GM23338 (cell line): Measurements from ENCODE around the gene SNX5. TPM values are rescaled to one million over a fixed set of nuclear protein-coding genes. Genes with fewer than 3 reads are reported as not detected.

Experiments
- ATAC-seq: fragments of 200-7000 bp; cut with Tn5 transposase; 3 replicates; pipeline ENCODE4 v1.9.1; 2020
- DNase-seq: peaks from one replicate; pipeline ENCODE4 v3.0.0-alpha.2; 2015; ENCODE audit warnings: low spot score
- H2AFZ ChIP-seq: fragments of 200-600 bp; sonication (generic); 2 replicates; pipeline ENCODE4 v1.8.0; 2016; ENCODE audit warnings: antibody characterized with exemption, mild to moderate bottlenecking, moderate library complexity
- H3F3A ChIP-seq: fragments of 200-600 bp; sonication (generic); replicated peaks from 2 replicates; pipeline ENCODE4 v1.8.0; 2017; ENCODE audit warnings: antibody characterized with exemption, mixed run types, low read depth
- H3K27ac ChIP-seq: fragments of 200-600 bp; sonication (generic); 2 replicates; pipeline ENCODE4 v1.6.1; 2016; ENCODE audit warnings: low read depth
- H3K27me3 ChIP-seq: fragments of 200-600 bp; sonication (generic); 2 replicates; pipeline ENCODE4 v1.8.0; 2016; ENCODE audit warnings: mild to moderate bottlenecking, mixed run types, moderate library complexity; ENCODE audit not compliant: insufficient read depth
- H3K36me3 ChIP-seq: fragments of 200-600 bp; sonication (generic); 2 replicates; pipeline ENCODE4 v1.8.0; 2016; ENCODE audit warnings: mild to moderate bottlenecking; ENCODE audit not compliant: insufficient read depth
- H3K4me1 ChIP-seq: fragments of 200-600 bp; sonication (generic); 2 replicates; pipeline ENCODE4 v1.8.0; 2016; ENCODE audit warnings: mild to moderate bottlenecking, moderate library complexity; ENCODE audit not compliant: insufficient read depth
- H3K4me2 ChIP-seq: fragments of 200-600 bp; sonication (generic); 2 replicates; pipeline ENCODE4 v1.7.1; 2017; ENCODE audit warnings: mixed run types
- H3K4me3 ChIP-seq: fragments of 200-600 bp; sonication (generic); 2 replicates; pipeline ENCODE4 v1.6.1; 2016; ENCODE audit warnings: mixed run types
- H3K79me2 ChIP-seq: fragments of 200-600 bp; sonication (generic); replicated peaks from 2 replicates; pipeline ENCODE4 v1.8.0; 2017; ENCODE audit warnings: mild to moderate bottlenecking; ENCODE audit not compliant: insufficient read depth
- H3K9me2 ChIP-seq: fragments of 200-600 bp; sonication (generic); 2 replicates; pipeline ENCODE4 v1.8.0; 2017; ENCODE audit not compliant: insufficient read depth
- H4K20me1 ChIP-seq: fragments of 200-600 bp; sonication (generic); replicated peaks from 2 replicates; pipeline ENCODE4 v1.8.0; 2017; ENCODE audit warnings: mild to moderate bottlenecking; ENCODE audit not compliant: insufficient read depth
- H3K27ac Mint-ChIP-seq: 2 replicates; pipeline ENCODE4 v1.8.0; 2020; ENCODE audit warnings: inconsistent platforms, mild to moderate bottlenecking, moderate library complexity, mixed read lengths
- H3K27me3 Mint-ChIP-seq: 3 replicates; pipeline ENCODE4 v1.8.0; 2022; ENCODE audit warnings: low read depth, mild to moderate bottlenecking, moderate library complexity, mixed read lengths, inconsistent platforms; ENCODE audit not compliant: insufficient read depth, poor library complexity
- H3K36me3 Mint-ChIP-seq: 3 replicates; pipeline ENCODE4 v1.8.0; 2021; ENCODE audit warnings: low read depth, mild to moderate bottlenecking, inconsistent platforms, moderate library complexity, mixed read lengths
- H3K4me1 Mint-ChIP-seq: 3 replicates; pipeline ENCODE4 v1.8.0; 2020; ENCODE audit warnings: mild to moderate bottlenecking, inconsistent platforms, mixed read lengths
- H3K4me3 Mint-ChIP-seq: 3 replicates; pipeline ENCODE4 v1.8.0; 2021; ENCODE audit warnings: moderate library complexity, mild to moderate bottlenecking, inconsistent platforms, mixed read lengths
- H3K9me3 Mint-ChIP-seq: 3 replicates; pipeline ENCODE4 v1.8.0; 2020; ENCODE audit warnings: moderate library complexity, mild to moderate bottlenecking, inconsistent platforms, mixed read lengths
- CREB1 ChIP-seq: fragments of 250-450 bp; sonication (Bioruptor Pico); IDR thresholded peaks from 2 replicates; pipeline ENCODE4 v1.5.0; 2020; ENCODE audit warnings: low read depth, mild to moderate bottlenecking, moderate library complexity
- CTCF ChIP-seq, 2 experiments: fragments of 200-600 bp in 1 of 2; sonication (generic) in 1 of 2; conservative IDR thresholded peaks; 2 replicates each; pipeline versions ENCODE4 v1.5.1 to v1.6.1; 2016 to 2017; ENCODE audit warnings: antibody characterized with exemption in 2 of 2, low read depth in 2 of 2, mild to moderate bottlenecking in 2 of 2, moderate library complexity in 1 of 2
- ETS1 ChIP-seq: IDR thresholded peaks from 2 replicates; pipeline ENCODE4 v1.6.1; 2016; ENCODE audit warnings: antibody characterized with exemption
- EZH2phosphoT487 ChIP-seq: fragments of 200-600 bp; sonication (generic); IDR thresholded peaks from one replicate; pipeline ENCODE4 v1.8.1; 2018; ENCODE audit warnings: antibody characterized with exemption; ENCODE audit not compliant: unreplicated experiment
- JUNB ChIP-seq: IDR thresholded peaks from one replicate; pipeline ENCODE4 v1.6.1; 2016; ENCODE audit warnings: antibody characterized with exemption; ENCODE audit not compliant: unreplicated experiment
- NANOG ChIP-seq: IDR thresholded peaks from 2 replicates; pipeline ENCODE4 v1.6.1; 2016; ENCODE audit warnings: antibody characterized with exemption, borderline replicate concordance
- POLR2AphosphoS5 ChIP-seq: IDR thresholded peaks from 2 replicates; pipeline ENCODE4 v1.6.1; 2016; ENCODE audit warnings: antibody characterized with exemption, low read depth
- REST ChIP-seq: IDR thresholded peaks from one replicate; pipeline ENCODE4 v1.6.1; 2018; ENCODE audit warnings: antibody characterized with exemption; ENCODE audit not compliant: unreplicated experiment
- STAT1 ChIP-seq: IDR thresholded peaks from one replicate; pipeline ENCODE4 v1.6.1; 2016; ENCODE audit warnings: antibody characterized with exemption; ENCODE audit not compliant: unreplicated experiment
- ZNF114 ChIP-seq: fragments of 250-450 bp; sonication (Bioruptor Pico); IDR thresholded peaks from 2 replicates; pipeline ENCODE4 v1.5.0; 2020; ENCODE audit warnings: mild to moderate bottlenecking, moderate library complexity
- ZNF331 ChIP-seq: fragments of 250-450 bp; sonication (Bioruptor Pico); IDR thresholded peaks from 2 replicates; pipeline ENCODE4 v1.5.0; 2020; ENCODE audit warnings: low read depth, mild to moderate bottlenecking, moderate library complexity
- ZNF462 ChIP-seq: fragments of 250-450 bp; sonication (Bioruptor Pico); IDR thresholded peaks from 2 replicates; pipeline ENCODE4 v1.5.0; 2020; ENCODE audit warnings: mild to moderate bottlenecking, moderate library complexity
- polyA plus RNA-seq: library from polyadenylated mRNA; unstranded; fragments of >200 nt; fragmentation: Nextera tagmentation; extraction: Ambion mirVana; gene quantifications from 2 replicates; pipeline ENCODE4 v1.2.1, GENCODE V29; 2016
- total RNA-seq: library from RNA; depleted of rRNA; stranded (reverse); fragments of >200 nt; shearing (Covaris generic); gene quantifications from 2 replicates; pipeline ENCODE4 v1.2.3, GENCODE V29; 2014

The SNX5 gene
- total and polyA plus RNA-seq, 2 experiments from 2014 or later: 167 to 287 TPM

- Mint-ChIP-seq H3K27ac (peak overlapping the region; percentile 72), H3K36me3 (peaks cover 78% of the 10 kb centered on the region), H3K9me3 (no peaks in the 10 kb centered on the region), H3K4me1 (peaks cover 58% of the 10 kb centered on the region), H3K4me3 (peak overlapping the region; percentile 23; the same call in 1 of the 3 replicates), H3K27me3 (peaks cover 11% of the 10 kb centered on the region)
- Histone ChIP-seq H3K79me2 (peaks cover 100% of the 10 kb centered on the region), H3K4me2 (peak overlapping the region; percentile 53; the same call in 1 of the 2 replicates), H3K27ac (peak overlapping the region; percentile 67), H3K4me3 (peak overlapping the region; percentile 19; the same call in 1 of the 2 replicates), H4K20me1 (peaks cover 90% of the 10 kb centered on the region), H3K36me3 (peaks cover 15% of the 10 kb centered on the region), H3F3A (peaks cover 7% of the 10 kb centered on the region; the same call in 1 of the 2 replicates), H3K9me2 (no peaks in the 10 kb centered on the region), H2AFZ (no peak overlapping the region), H3K27me3 (no peaks in the 10 kb centered on the region), H3K4me1 (peaks cover 49% of the 10 kb centered on the region)
- DNase-seq (no peak), ATAC-seq (no peak)
- no peak for TF ChIP-seq ZNF462
- no peak for TF ChIP-seq ZNF331
- no peak for TF ChIP-seq REST
- TF ChIP-seq CTCF (conservative IDR thresholded peaks at IDR 0.05; ENCODE audit: low read depth in 2 of 2): no peak
- no peak for TF ChIP-seq ETS1
- TF ChIP-seq ZNF114: no peak
- no peak for TF ChIP-seq NANOG
- TF ChIP-seq JUNB: no peak
- TF ChIP-seq STAT1: no peak
- TF ChIP-seq CREB1 (CRISPR knock-in tag): no peak
- TF ChIP-seq EZH2phosphoT487: no peak
- no peak for TF ChIP-seq POLR2AphosphoS5
These were observed 9.4 kb downstream of the SNX5 start for GRCh38 chr20:17959257-17959627.
